PC-3 (cell line): ENCODE measurements around the gene EXOC4. TPM values are rescaled to one million over a fixed set of nuclear protein-coding genes. Genes with fewer than 3 reads are reported as not detected.

Source experiments
- ATAC-seq: fragments of 200-7000 bp; cut with Tn5 transposase; 2 replicates; pipeline ENCODE4 v1.9.1; 2020; ENCODE audit warnings: mild to moderate bottlenecking, moderate library complexity
- BruUV-seq: library from RNA; stranded (reverse); fragments of 400-500 nt; replicated peaks from 2 replicates; lab custom pipeline; 2021; lab: Mats Ljungman, UMichigan
- CTCF ChIA-PET: fragments of 300-600 bp; sonication (Branson Sonifier 250); formaldehyde crosslinking; loops from one replicate; lab custom pipeline; 2022; ENCODE audit warnings: antibody characterized with exemption; lab: Charles Lee
- POLR2A ChIA-PET: fragments of 300-600 bp; sonication (Branson Sonifier 250); formaldehyde crosslinking; loops from one replicate; lab custom pipeline; 2022; ENCODE audit warnings: antibody characterized with exemption; ENCODE audit not compliant: unreplicated experiment; lab: Charles Lee
- DNase-seq: peaks from one replicate; pipeline ENCODE4 v3.0.0-alpha.2; 2015
- H2AFZ ChIP-seq: fragments of 300-600 bp; sonication (generic); 2 replicates; pipeline ENCODE4 v1.6.0; 2016; ENCODE audit warnings: antibody characterized with exemption, low read length
- H3F3A ChIP-seq: fragments of 300-600 bp; sonication (generic); one replicate; pipeline ENCODE4 v1.6.0; 2017; ENCODE audit warnings: antibody characterized with exemption, low read length, control low read depth, mild to moderate bottlenecking; ENCODE audit not compliant: unreplicated experiment
- H3K27ac ChIP-seq: fragments of 300-600 bp; sonication (generic); 2 replicates; pipeline ENCODE4 v1.5.1; 2016; ENCODE audit warnings: mild to moderate bottlenecking, low read length
- H3K27me3 ChIP-seq: fragments of 300-600 bp; sonication (generic); 2 replicates; pipeline ENCODE4 v1.6.1; 2016; ENCODE audit warnings: low read length, mixed read lengths
- H3K36me3 ChIP-seq: fragments of 300-600 bp; sonication (generic); 2 replicates; pipeline ENCODE4 v1.6.1; 2016; ENCODE audit warnings: low read depth, mixed run types, low read length, mixed read lengths
- H3K4me1 ChIP-seq: fragments of 300-600 bp; sonication (generic); 2 replicates; pipeline ENCODE4 v1.5.1; 2016; ENCODE audit warnings: low read length; ENCODE audit not compliant: insufficient read depth
- H3K4me2 ChIP-seq: fragments of 300-600 bp; sonication (generic); 2 replicates; pipeline ENCODE4 v1.6.0; 2016; ENCODE audit warnings: low read length
- H3K4me3 ChIP-seq: fragments of 300-600 bp; sonication (generic); 2 replicates; pipeline ENCODE4 v1.5.1; 2016; ENCODE audit warnings: mild to moderate bottlenecking, low read length, mixed read lengths
- H3K79me2 ChIP-seq: fragments of 300-600 bp; sonication (generic); 2 replicates; pipeline ENCODE4 v1.6.1; 2017; ENCODE audit warnings: low read length, mixed read lengths
- H3K9ac ChIP-seq: fragments of 300-600 bp; sonication (generic); 2 replicates; pipeline ENCODE4 v1.6.0; 2016; ENCODE audit warnings: mild to moderate bottlenecking, low read length
- H3K9me2 ChIP-seq: fragments of 300-600 bp; sonication (generic); replicated peaks from 2 replicates; pipeline ENCODE4 v1.6.1; 2016; ENCODE audit warnings: mixed run types, low read length, mixed read lengths
- H3K9me3 ChIP-seq: fragments of 300-600 bp; sonication (generic); 2 replicates; pipeline ENCODE4 v1.6.1; 2016; ENCODE audit warnings: low read length, mixed read lengths
- H4K20me1 ChIP-seq: fragments of 300-600 bp; sonication (generic); 2 replicates; pipeline ENCODE4 v1.6.1; 2016; ENCODE audit warnings: low read length, mixed read lengths
- CTCF ChIP-seq: fragments of 300-600 bp; sonication (generic); conservative IDR thresholded peaks from 2 replicates; pipeline ENCODE4 v1.5.1; 2017; ENCODE audit warnings: antibody characterized with exemption, low read depth, mild to moderate bottlenecking, low read length
- EZH2 ChIP-seq: fragments of 300-600 bp; sonication (generic); IDR thresholded peaks from one replicate; pipeline ENCODE4 v1.6.1; 2017; ENCODE audit warnings: antibody characterized with exemption, mild to moderate bottlenecking, low read length; ENCODE audit not compliant: unreplicated experiment
- EZH2phosphoT487 ChIP-seq: fragments of 300-600 bp; sonication (generic); IDR thresholded peaks from 2 replicates; pipeline ENCODE4 v1.6.1; 2018; ENCODE audit warnings: mild to moderate bottlenecking, antibody characterized with exemption, low read length, borderline replicate concordance
- intact Hi-C: fragments of 100-400 bp; cut with micrococcal nuclease; formaldehyde crosslinking; loops from 2 replicates; pipeline ENCODE4 v1.9.0; 2023
- total RNA-seq: library from RNA; depleted of rRNA; stranded (reverse); fragments of >200 nt; gene quantifications from 2 replicates; pipeline ENCODE4 v1.2.3, GENCODE V29; 2014

Gene EXOC4
- total RNA-seq, 1 experiment from 2014 or later: 43.5 TPM

- no peak for TF ChIP-seq EZH2
- TF ChIP-seq EZH2phosphoT487: no peak
- no peak for TF ChIP-seq CTCF
- H3K9me3 ChIP-seq: no peaks in the 10 kb centered on the region
- intact Hi-C loops: no loop called here
- ATAC-seq (no peak), DNase-seq (no peak)
- no peaks in the 10 kb centered on the region for H3K9me2 ChIP-seq
- H3K9ac ChIP-seq: no peak overlapping the region
- H3K4me1 ChIP-seq: no peaks in the 10 kb centered on the region
- no peak overlapping the region for H3K4me3 ChIP-seq
- no peaks in the 10 kb centered on the region for H3K27me3 ChIP-seq
- H2AFZ ChIP-seq: no peak overlapping the region
- BruUV-seq: no TSS peak
- no peaks in the 10 kb centered on the region for H3K36me3 ChIP-seq
- H3F3A ChIP-seq: no peaks in the 10 kb centered on the region
- no peaks in the 10 kb centered on the region for H3K79me2 ChIP-seq
- POLR2A ChIA-PET: no interaction called here
- no peak overlapping the region for H3K4me2 ChIP-seq
- no peak overlapping the region for H3K27ac ChIP-seq
- CTCF ChIA-PET: no interaction called here
- no peaks in the 10 kb centered on the region for H4K20me1 ChIP-seq
These were observed 330.1 kb downstream of the EXOC4 start for GRCh38 chr7:133582766-133583523.

- Histone ChIP-seq H3K27ac (no peak overlapping the region), H3K4me1 (no peaks in the 10 kb centered on the region), H3K27me3 (no peaks in the 10 kb centered on the region), H3K9ac (no peak overlapping the region), H3K4me2 (no peak overlapping the region), H3F3A (no peaks in the 10 kb centered on the region), H3K79me2 (no peaks in the 10 kb centered on the region), H3K4me3 (no peak overlapping the region), H3K36me3 (no peaks in the 10 kb centered on the region), H3K9me2 (no peaks in the 10 kb centered on the region), H4K20me1 (no peaks in the 10 kb centered on the region), H2AFZ (no peak overlapping the region), H3K9me3 (no peaks in the 10 kb centered on the region)
- DNase-seq (no peak), ATAC-seq (no peak)
- POLR2A ChIA-PET: no interaction called here
- TF ChIP-seq EZH2 (no peak), CTCF (no peak), EZH2phosphoT487 (no peak)
- CTCF ChIA-PET: no interaction called here
- BruUV-seq: no TSS peak
- intact Hi-C loops: no loop called here
These were observed 330.8 kb downstream of the EXOC4 start for GRCh38 chr7:133583545-133584171.
